ENCODE measurements around the gene BPIFB3. TPM values are rescaled to one million over a fixed set of nuclear protein-coding genes. Genes with fewer than 3 reads are reported as not detected.

Gene BPIFB3
- polyA plus RNA-seq, 1 donor from 2014 or later, result not detected

GRCh38 chr20:33026779-33027759 lies 26.6 kb upstream of the BPIFB3 start:
- TF ChIP-seq, protein P1, sequence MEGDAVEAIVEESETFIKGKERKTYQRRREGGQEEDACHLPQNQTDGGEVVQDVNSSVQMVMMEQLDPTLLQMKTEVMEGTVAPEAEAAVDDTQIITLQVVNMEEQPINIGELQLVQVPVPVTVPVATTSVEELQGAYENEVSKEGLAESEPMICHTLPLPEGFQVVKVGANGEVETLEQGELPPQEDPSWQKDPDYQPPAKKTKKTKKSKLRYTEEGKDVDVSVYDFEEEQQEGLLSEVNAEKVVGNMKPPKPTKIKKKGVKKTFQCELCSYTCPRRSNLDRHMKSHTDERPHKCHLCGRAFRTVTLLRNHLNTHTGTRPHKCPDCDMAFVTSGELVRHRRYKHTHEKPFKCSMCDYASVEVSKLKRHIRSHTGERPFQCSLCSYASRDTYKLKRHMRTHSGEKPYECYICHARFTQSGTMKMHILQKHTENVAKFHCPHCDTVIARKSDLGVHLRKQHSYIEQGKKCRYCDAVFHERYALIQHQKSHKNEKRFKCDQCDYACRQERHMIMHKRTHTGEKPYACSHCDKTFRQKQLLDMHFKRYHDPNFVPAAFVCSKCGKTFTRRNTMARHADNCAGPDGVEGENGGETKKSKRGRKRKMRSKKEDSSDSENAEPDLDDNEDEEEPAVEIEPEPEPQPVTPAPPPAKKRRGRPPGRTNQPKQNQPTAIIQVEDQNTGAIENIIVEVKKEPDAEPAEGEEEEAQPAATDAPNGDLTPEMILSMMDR (IDR thresholded peaks at IDR 0.05; ENCODE audit: poor library complexity, severe bottlenecking), result no peak
- TF ChIP-seq, protein P2, sequence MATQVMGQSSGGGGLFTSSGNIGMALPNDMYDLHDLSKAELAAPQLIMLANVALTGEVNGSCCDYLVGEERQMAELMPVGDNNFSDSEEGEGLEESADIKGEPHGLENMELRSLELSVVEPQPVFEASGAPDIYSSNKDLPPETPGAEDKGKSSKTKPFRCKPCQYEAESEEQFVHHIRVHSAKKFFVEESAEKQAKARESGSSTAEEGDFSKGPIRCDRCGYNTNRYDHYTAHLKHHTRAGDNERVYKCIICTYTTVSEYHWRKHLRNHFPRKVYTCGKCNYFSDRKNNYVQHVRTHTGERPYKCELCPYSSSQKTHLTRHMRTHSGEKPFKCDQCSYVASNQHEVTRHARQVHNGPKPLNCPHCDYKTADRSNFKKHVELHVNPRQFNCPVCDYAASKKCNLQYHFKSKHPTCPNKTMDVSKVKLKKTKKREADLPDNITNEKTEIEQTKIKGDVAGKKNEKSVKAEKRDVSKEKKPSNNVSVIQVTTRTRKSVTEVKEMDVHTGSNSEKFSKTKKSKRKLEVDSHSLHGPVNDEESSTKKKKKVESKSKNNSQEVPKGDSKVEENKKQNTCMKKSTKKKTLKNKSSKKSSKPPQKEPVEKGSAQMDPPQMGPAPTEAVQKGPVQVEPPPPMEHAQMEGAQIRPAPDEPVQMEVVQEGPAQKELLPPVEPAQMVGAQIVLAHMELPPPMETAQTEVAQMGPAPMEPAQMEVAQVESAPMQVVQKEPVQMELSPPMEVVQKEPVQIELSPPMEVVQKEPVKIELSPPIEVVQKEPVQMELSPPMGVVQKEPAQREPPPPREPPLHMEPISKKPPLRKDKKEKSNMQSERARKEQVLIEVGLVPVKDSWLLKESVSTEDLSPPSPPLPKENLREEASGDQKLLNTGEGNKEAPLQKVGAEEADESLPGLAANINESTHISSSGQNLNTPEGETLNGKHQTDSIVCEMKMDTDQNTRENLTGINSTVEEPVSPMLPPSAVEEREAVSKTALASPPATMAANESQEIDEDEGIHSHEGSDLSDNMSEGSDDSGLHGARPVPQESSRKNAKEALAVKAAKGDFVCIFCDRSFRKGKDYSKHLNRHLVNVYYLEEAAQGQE (IDR thresholded peaks at IDR 0.05; ENCODE audit: borderline replicate concordance), result no peak
- TF ChIP-seq MXI1 (conservative IDR thresholded peaks at IDR 0.05; ENCODE audit: poor library complexity, severe bottlenecking) (no peak), TAF1 (IDR thresholded peaks at IDR 0.05; ENCODE audit: low read depth) (no peak), RAD21 (conservative IDR thresholded peaks at IDR 0.05) (no peak)
- H3K9me3 ChIP-seq (ENCODE audit: low read length), result no peaks in the 10 kb centered on the region

DNA sequence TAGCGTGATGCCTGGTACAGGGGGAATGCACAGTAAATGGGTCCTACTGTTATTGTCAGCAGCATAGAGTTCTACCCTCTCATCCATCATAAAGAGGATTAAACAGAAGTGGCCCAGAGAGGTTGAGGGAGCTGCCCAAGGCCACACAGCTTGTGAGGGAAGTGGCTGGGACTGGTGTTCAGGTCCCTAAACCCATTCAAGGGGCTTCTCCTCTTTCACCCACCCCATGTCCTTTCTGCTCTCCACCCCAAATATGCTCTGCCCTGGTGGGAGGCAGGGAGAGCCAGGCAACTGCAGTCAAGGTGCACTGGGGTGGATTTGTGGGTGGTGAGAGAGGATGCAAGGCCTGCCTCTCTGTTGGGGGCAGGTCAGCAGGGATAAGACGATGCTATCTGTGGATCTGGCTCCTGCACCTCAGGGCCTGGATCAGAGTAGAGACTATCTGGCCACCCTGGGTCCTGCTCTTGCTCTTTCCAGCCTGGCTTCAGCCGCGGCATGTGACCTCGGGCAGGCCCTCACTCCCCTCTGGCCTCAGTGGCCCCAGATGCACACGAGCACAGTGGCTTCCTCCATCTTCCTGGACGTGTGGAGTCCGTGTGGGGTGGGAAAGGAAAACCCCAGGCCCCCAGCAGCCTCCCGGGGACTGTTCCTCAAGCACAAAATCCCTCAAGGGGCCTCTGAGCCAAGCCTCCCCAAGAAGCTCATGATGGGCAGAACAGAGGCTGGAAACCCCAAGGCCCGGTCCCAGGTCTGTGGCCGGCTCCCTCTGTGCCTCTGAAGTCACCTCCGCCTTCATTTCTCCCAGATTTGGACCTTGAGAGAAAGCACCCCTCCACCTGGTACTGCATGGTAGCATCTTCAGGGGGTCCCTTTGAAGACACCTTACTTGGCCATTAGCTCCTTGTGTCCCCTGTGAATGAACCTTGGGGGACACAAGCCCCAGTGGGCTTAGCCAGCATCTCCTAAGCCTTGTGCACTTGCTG lies 25.6 kb upstream of the BPIFB3 start:
- TF ChIP-seq, protein P2 (IDR thresholded peaks at IDR 0.05; ENCODE audit: borderline replicate concordance), result no peak
- TF ChIP-seq SMC3 (conservative IDR thresholded peaks at IDR 0.05; ENCODE audit: poor library complexity) (no peak), EZH2 (IDR thresholded peaks at IDR 0.05; ENCODE audit: borderline replicate concordance, insufficient read depth, low read length, poor library complexity, severe bottlenecking) (no peak)
- Histone ChIP-seq H3K4me3 (ENCODE audit: low read length) (no peak overlapping the region), H3K79me2 (replicated peaks; ENCODE audit: insufficient read depth, low read length) (no peaks in the 10 kb centered on the region), H3K9me3 (ENCODE audit: low read length) (no peaks in the 10 kb centered on the region), H3F3A (ENCODE audit: insufficient read depth, low read length, poor library complexity, severe bottlenecking) (no peaks in the 10 kb centered on the region), H3K9ac (ENCODE audit: low read length) (no peak overlapping the region), H2AFZ (ENCODE audit: low read depth, low read length) (no peak overlapping the region), H3K27ac (ENCODE audit: low read length) (no peak overlapping the region), H3K27me3 (ENCODE audit: insufficient read depth, low read depth, low read length) (no peaks in the 10 kb centered on the region), H4K20me1 (ENCODE audit: insufficient read depth) (no peaks in the 10 kb centered on the region), H3K36me3 (ENCODE audit: insufficient read depth, low read length) (no peaks in the 10 kb centered on the region), H3K4me2 (ENCODE audit: low read length) (no peak overlapping the region), H3K9me2 (ENCODE audit: insufficient read depth, low read length) (no peaks in the 10 kb centered on the region)

More at GRCh38 chr20:33026779-33027759, 26.6 kb upstream of the BPIFB3 start:
- no peak overlapping the region for H2AFZ ChIP-seq (ENCODE audit: low read depth, low read length)
- no peaks in the 10 kb centered on the region for H3K36me3 ChIP-seq (ENCODE audit: insufficient read depth, low read length)
- H3K9me2 ChIP-seq (ENCODE audit: insufficient read depth, low read length), result no peaks in the 10 kb centered on the region
- H3K79me2 ChIP-seq (replicated peaks; ENCODE audit: insufficient read depth, low read length), result no peaks in the 10 kb centered on the region
- no peaks in the 10 kb centered on the region for H3F3A ChIP-seq (ENCODE audit: insufficient read depth, low read length, poor library complexity, severe bottlenecking)
- no peaks in the 10 kb centered on the region for H3K27me3 ChIP-seq (ENCODE audit: insufficient read depth, low read depth, low read length)
- no peak overlapping the region for H3K4me3 ChIP-seq (ENCODE audit: low read length)
- no peak overlapping the region for H3K27ac ChIP-seq (ENCODE audit: low read length)
- no peak overlapping the region for H3K9ac ChIP-seq (ENCODE audit: low read length)
- no peak overlapping the region for H3K4me2 ChIP-seq (ENCODE audit: low read length)
- no peaks in the 10 kb centered on the region for H4K20me1 ChIP-seq (ENCODE audit: insufficient read depth)

Data from neural cell (in vitro differentiated cells).